K562 (cell line): Measurements from ENCODE around the gene ZBTB24. TPM values are rescaled to one million over a fixed set of nuclear protein-coding genes. Genes with fewer than 3 reads are reported as not detected.

ENCODE experiments used
- CAMTA2 ChIP-seq: fragments of 250-450 bp; sonication (Bioruptor Pico); conservative IDR thresholded peaks from 2 replicates; pipeline ENCODE4 v1.5.1; 2022
- CREB1 ChIP-seq, 2 experiments: sonication (generic) in 1 of 2; formaldehyde crosslinking in 1 of 2; IDR thresholded peaks; 2 replicates each; pipeline versions ENCODE4 v1.6.1 to v1.8.0; 2012 to 2022; ENCODE audit warnings: inconsistent platforms in 1 of 2, mild to moderate bottlenecking in 1 of 2, missing genetic modification reagents in 1 of 2, moderate library complexity in 1 of 2
- MTF1 ChIP-seq: fragments of 250-450 bp; sonication (Bioruptor Pico); IDR thresholded peaks from 2 replicates; pipeline ENCODE4 v1.9.0; 2021; ENCODE audit warnings: moderate library complexity, mild to moderate bottlenecking, inconsistent platforms, borderline replicate concordance
- POLR2AphosphoS5 ChIP-seq: IDR thresholded peaks from 2 replicates; pipeline ENCODE4 v1.6.1; 2011; ENCODE audit warnings: mild to moderate bottlenecking, low read depth, low read length, moderate library complexity; ENCODE audit not compliant: control insufficient read depth, insufficient read depth
- polyA plus RNA-seq, 8 experiments: library from polyadenylated mRNA; depleted of rRNA in 4 of 8; stranded (reverse) in 5 of 8; unstranded in 3 of 8; fragments of >200 nt; fragmentation: Nextera tagmentation in 2 of 8; fragmentation: Illumina TruSeq in 1 of 8; extraction: Ambion mirVana in 2 of 8; extraction: Trizol in 1 of 8; gene quantifications; 2 replicates each; pipeline versions ENCODE4 v1.2.1 to v1.2.3, GENCODE V29; 2011 to 2014; ENCODE audit warnings: inconsistent platforms in 1 of 8, missing spikeins in 1 of 8
- total RNA-seq, 7 experiments: library from RNA; depleted of rRNA in 6 of 7; stranded (reverse); fragments of >200 nt in 6 of 7; fragmentation: Illumina TruSeq in 2 of 7; extraction: Trizol in 2 of 7; gene quantifications; 2 replicates each; pipeline versions ENCODE4 v1.2.1 to v1.2.3, GENCODE V29; 2011 to 2021; ENCODE audit warnings: low replicate concordance in 1 of 7
- TF ChIP-seq, protein P1 (sequence below), 3 experiments: IDR thresholded peaks in 2 of 3; conservative IDR thresholded peaks in 1 of 3; 2 replicates each; pipeline ENCODE4 v1.5.1; 2011 to 2012; ENCODE audit warnings: low read length in 3 of 3, mild to moderate bottlenecking in 3 of 3, control low read depth in 2 of 3, improper control_type of control experiment in 1 of 3, inconsistent platforms in 1 of 3, low read depth in 1 of 3, mixed read lengths in 1 of 3, moderate library complexity in 1 of 3; ENCODE audit not compliant: insufficient read depth in 2 of 3
- TF ChIP-seq, protein P2 (sequence below): sonication (generic); formaldehyde crosslinking; IDR thresholded peaks from 2 replicates; pipeline ENCODE4 v1.9.0; 2022; ENCODE audit warnings: mild to moderate bottlenecking, missing genetic modification reagents
- TF ChIP-seq, protein P3 (sequence below), 2 experiments: fragments of 450-650 bp; formaldehyde crosslinking in 1 of 2; IDR thresholded peaks; 2 replicates each; pipeline versions ENCODE4 v1.4.0 to v1.6.1; 2014 to 2020; ENCODE audit warnings: mild to moderate bottlenecking in 2 of 2, borderline replicate concordance in 1 of 2, low read depth in 1 of 2
- TF ChIP-seq, protein P4 (sequence below): fragments of 250-450 bp; sonication (Bioruptor Pico); IDR thresholded peaks from 2 replicates; pipeline ENCODE4 v1.5.0; 2021
- TF ChIP-seq, protein P5 (sequence below): sonication (generic); formaldehyde crosslinking; IDR thresholded peaks from 2 replicates; pipeline ENCODE4 v1.9.0; 2022; ENCODE audit warnings: mild to moderate bottlenecking, missing genetic modification reagents
- TF ChIP-seq, protein P6 (sequence below): sonication (generic); formaldehyde crosslinking; IDR thresholded peaks from 2 replicates; pipeline ENCODE4 v1.8.1; 2023; ENCODE audit warnings: mild to moderate bottlenecking, missing genetic modification reagents

Gene ZBTB24
- total and polyA plus RNA-seq, 9 of the 15 experiments (the other 6 are each of a cell fraction or from before 2014, with no cell fraction given): 2.0 to 16.7 (median 8.3) TPM

DNA sequence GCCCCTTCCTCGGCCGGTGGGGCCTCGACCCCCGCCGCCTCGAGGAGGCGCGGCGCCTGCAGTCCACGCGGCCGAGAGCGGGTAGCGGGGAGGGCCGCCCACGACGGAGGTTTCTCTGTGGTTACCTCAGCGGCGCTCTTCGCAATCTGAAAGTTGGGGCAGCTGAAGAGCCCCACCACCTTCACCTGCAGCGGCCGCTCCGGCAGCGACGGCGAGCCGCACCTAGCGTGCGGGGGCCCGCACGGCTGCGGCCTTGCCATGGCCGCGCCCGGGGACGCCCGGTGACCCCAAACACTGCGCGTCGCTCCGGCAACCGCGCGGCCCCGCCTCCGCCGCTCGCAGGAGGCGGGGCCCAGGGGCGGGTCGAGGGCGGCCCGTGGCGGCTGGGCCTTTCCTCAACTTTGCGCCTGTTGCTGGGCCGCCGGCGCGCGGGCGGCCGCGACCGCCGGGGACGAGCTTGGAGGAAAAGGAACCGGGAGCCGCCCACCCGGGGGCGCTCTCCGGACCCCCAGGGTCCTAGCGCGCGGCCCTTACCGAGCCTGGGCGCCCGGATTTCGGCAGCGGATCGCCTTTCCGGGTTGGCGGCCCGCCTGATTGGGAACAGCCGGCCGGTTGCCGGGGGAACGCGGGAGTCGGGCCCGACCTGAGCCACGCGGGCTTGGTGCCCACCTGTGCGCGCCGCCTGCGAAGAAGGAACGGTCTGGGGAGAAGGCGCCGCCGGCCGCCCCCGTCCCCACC lies 42.5 kb downstream of the ZBTB24 start, which contains the start of the genes PPIL6 and SMPD2 (continued):
- TF ChIP-seq, protein P1, sequence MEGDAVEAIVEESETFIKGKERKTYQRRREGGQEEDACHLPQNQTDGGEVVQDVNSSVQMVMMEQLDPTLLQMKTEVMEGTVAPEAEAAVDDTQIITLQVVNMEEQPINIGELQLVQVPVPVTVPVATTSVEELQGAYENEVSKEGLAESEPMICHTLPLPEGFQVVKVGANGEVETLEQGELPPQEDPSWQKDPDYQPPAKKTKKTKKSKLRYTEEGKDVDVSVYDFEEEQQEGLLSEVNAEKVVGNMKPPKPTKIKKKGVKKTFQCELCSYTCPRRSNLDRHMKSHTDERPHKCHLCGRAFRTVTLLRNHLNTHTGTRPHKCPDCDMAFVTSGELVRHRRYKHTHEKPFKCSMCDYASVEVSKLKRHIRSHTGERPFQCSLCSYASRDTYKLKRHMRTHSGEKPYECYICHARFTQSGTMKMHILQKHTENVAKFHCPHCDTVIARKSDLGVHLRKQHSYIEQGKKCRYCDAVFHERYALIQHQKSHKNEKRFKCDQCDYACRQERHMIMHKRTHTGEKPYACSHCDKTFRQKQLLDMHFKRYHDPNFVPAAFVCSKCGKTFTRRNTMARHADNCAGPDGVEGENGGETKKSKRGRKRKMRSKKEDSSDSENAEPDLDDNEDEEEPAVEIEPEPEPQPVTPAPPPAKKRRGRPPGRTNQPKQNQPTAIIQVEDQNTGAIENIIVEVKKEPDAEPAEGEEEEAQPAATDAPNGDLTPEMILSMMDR (IDR thresholded peaks at IDR 0.05 in 2 of 3, conservative IDR thresholded peaks at IDR 0.05 in 1 of 3; ENCODE audit: insufficient read depth in 2 of 3, low read depth in 1 of 3, low read length in 3 of 3): peak in 2 of 3 experiments; percentile 45 to 47; a peak in 4 of 6 replicates
- TF ChIP-seq, protein P2, sequence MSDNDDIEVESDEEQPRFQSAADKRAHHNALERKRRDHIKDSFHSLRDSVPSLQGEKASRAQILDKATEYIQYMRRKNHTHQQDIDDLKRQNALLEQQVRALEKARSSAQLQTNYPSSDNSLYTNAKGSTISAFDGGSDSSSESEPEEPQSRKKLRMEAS (CRISPR knock-in tag): peak; percentile 90
- TF ChIP-seq, protein P3, sequence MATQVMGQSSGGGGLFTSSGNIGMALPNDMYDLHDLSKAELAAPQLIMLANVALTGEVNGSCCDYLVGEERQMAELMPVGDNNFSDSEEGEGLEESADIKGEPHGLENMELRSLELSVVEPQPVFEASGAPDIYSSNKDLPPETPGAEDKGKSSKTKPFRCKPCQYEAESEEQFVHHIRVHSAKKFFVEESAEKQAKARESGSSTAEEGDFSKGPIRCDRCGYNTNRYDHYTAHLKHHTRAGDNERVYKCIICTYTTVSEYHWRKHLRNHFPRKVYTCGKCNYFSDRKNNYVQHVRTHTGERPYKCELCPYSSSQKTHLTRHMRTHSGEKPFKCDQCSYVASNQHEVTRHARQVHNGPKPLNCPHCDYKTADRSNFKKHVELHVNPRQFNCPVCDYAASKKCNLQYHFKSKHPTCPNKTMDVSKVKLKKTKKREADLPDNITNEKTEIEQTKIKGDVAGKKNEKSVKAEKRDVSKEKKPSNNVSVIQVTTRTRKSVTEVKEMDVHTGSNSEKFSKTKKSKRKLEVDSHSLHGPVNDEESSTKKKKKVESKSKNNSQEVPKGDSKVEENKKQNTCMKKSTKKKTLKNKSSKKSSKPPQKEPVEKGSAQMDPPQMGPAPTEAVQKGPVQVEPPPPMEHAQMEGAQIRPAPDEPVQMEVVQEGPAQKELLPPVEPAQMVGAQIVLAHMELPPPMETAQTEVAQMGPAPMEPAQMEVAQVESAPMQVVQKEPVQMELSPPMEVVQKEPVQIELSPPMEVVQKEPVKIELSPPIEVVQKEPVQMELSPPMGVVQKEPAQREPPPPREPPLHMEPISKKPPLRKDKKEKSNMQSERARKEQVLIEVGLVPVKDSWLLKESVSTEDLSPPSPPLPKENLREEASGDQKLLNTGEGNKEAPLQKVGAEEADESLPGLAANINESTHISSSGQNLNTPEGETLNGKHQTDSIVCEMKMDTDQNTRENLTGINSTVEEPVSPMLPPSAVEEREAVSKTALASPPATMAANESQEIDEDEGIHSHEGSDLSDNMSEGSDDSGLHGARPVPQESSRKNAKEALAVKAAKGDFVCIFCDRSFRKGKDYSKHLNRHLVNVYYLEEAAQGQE (IDR thresholded peaks at IDR 0.05; ENCODE audit: borderline replicate concordance): peak; percentile 91
- TF ChIP-seq, protein P3 (CRISPR knock-in tag; IDR thresholded peaks at IDR 0.05; ENCODE audit: low read depth): no peak
- TF ChIP-seq, protein P4, sequence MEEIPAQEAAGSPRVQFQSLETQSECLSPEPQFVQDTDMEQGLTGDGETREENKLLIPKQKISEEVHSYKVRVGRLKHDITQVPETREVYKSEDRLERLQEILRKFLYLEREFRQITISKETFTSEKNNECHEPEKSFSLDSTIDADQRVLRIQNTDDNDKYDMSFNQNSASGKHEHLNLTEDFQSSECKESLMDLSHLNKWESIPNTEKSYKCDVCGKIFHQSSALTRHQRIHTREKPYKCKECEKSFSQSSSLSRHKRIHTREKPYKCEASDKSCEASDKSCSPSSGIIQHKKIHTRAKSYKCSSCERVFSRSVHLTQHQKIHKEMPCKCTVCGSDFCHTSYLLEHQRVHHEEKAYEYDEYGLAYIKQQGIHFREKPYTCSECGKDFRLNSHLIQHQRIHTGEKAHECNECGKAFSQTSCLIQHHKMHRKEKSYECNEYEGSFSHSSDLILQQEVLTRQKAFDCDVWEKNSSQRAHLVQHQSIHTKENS: no peak
- 0 out of 2 replicates have a peak, but pooled peaks have one; percentile 27 for TF ChIP-seq CREB1 (IDR thresholded peaks at IDR 0.05)
- peak; percentile 21; the same call in 1 of the 2 replicates for TF ChIP-seq CREB1 (CRISPR knock-in tag; IDR thresholded peaks at IDR 0.05)
- TF ChIP-seq POLR2AphosphoS5: peak; percentile 64
- TF ChIP-seq, protein P5, sequence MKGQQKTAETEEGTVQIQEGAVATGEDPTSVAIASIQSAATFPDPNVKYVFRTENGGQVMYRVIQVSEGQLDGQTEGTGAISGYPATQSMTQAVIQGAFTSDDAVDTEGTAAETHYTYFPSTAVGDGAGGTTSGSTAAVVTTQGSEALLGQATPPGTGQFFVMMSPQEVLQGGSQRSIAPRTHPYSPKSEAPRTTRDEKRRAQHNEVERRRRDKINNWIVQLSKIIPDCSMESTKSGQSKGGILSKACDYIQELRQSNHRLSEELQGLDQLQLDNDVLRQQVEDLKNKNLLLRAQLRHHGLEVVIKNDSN (CRISPR knock-in tag): no peak
- no peak for TF ChIP-seq MTF1 (CRISPR knock-in tag)
- TF ChIP-seq, protein P6, sequence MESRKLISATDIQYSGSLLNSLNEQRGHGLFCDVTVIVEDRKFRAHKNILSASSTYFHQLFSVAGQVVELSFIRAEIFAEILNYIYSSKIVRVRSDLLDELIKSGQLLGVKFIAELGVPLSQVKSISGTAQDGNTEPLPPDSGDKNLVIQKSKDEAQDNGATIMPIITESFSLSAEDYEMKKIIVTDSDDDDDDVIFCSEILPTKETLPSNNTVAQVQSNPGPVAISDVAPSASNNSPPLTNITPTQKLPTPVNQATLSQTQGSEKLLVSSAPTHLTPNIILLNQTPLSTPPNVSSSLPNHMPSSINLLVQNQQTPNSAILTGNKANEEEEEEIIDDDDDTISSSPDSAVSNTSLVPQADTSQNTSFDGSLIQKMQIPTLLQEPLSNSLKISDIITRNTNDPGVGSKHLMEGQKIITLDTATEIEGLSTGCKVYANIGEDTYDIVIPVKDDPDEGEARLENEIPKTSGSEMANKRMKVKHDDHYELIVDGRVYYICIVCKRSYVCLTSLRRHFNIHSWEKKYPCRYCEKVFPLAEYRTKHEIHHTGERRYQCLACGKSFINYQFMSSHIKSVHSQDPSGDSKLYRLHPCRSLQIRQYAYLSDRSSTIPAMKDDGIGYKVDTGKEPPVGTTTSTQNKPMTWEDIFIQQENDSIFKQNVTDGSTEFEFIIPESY (CRISPR knock-in tag): peak; percentile 59; the same call in 1 of the 2 replicates
- TF ChIP-seq CAMTA2 (CRISPR knock-in tag): no peak
